IPS DF 4.7 (cell line): ENCODE results near the gene ZBTB43.
"Not testable (repeated sequence)": the region's sequence is repeated elsewhere in the genome, so short reads cannot be mapped to it uniquely, and the experiment has no call there.

Source experiments
- DNase-seq: peaks from one replicate; pipeline ENCODE4 v3.0.0-alpha.2; 2013; ENCODE audit warnings: low spot score; ENCODE audit errors: extremely low read depth

The ZBTB43 gene

GRCh38 chr9:126804696-126805553 is at the start of gene ZBTB43:
Gene ZBTB43 (plus strand): TSS chr9:126805040. CDS start chr9:126832510, 27,470 bp downstream.
- DNase-seq, result peak; percentile 64

DNA sequence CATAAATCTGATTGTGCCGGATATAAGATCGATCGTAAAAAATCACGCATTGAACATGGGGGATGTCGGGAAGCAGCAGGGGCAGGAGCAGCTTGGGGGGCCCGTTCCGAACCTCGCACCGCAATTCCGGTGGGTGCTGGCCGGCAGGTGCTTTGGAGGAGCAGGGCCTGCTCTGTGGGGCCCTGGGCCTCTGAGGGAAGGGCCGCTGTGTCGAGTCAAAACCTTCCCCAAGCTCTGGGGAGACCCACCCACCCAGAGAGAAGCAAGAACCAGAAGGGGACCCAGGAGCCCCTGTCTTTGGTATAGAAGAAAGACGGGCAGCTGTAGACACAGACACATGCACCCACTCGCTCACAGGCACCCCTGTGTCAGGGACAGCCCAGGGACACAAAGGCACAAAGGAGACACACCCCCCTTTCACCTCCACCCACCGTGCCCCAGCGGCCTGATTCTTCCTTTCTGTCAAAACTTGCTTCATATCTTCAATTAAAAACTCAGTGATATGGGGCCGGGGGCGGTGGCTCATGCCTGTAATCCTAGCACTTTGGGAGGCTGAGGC is 49.4 kb upstream of the ZBTB43 start:
- no peak for DNase-seq

DNA sequence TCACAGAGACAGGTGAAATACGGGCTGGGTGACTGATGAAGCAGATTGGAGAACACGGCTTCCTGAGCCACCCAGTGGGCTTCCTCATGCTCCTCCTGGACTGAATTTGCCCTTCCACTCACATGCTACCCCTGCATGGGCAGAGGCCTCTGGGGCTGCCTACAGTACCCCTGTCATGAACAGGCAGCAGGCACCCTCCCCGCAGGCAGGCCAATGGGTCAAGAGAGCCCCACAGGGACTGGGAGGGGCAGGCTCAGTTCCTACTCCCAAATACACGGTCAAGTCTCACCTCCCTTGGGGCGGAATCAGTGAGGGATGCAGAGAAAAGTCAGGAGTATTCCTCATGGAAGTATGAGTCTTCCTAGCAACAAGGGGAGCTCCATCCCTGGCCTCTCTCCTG is 48.6 kb upstream of the ZBTB43 start:
- DNase-seq, result no peak

DNA sequence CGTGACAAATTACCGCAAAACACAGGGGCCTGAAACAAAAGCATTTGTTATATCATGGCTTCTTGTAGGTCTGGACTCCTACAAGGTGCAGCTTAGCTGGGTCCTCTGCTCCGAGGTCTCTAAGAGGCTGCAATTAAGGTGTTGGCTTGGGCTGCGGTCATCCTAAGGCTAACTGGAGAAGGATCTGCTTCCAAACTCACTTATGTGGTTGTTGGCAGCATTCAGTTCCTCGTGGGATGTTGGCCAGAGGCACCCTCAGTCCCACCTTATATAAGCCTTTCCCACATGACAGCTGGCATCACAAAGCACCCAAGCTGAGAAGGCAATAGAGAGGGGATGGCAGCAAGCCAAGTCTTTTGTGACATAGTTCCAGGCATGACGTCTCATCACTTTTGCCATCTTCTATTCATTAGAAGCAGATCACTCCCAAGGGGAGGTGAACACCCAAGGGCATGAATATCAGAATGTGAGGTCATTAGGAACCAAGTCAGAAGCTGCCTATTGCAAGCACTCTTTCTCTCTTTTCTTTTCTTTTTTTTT is 47.9 kb upstream of the ZBTB43 start:
- no peak for DNase-seq

DNA sequence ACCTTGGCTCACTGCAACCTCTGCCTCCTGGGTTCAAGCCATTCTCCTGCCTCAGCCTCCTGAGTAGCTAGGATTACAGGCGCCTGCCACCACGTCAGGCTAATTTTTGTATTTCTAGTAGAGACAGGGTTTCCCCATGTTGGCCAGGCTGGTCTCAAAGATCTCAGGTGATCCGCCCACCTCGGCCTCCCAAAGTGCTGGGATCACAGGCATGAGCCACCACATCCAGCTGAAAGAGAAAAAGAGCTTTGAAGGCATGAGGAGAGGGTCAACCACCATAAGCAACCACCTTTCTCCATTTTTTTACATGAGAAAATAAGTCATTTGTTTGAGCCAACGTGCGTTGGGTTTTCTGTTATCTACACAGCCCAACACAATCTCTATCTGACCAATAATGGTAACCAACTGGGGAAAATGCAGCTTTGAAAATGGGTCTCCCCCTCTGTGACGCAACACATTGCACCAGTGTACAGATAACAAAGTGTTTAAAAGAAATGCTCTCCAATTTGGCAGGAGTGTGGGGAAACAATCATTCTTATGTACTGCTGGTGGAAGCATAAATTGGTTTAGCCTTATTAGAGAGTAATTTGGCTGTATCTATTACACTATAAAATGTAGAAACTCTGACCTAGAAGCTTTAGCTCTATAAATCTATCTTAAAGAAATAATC is 45.8 kb upstream of the ZBTB43 start:
- no peak for DNase-seq

GRCh38 chr9:126761274-126761673 is 43.6 kb upstream of the ZBTB43 start:
- no peak for DNase-seq

GRCh38 chr9:126763130-126763764 is 41.6 kb upstream of the ZBTB43 start:
- peak; percentile 36 for DNase-seq

GRCh38 chr9:126773004-126773607 is 31.7 kb upstream of the ZBTB43 start:
- no peak for DNase-seq

DNA sequence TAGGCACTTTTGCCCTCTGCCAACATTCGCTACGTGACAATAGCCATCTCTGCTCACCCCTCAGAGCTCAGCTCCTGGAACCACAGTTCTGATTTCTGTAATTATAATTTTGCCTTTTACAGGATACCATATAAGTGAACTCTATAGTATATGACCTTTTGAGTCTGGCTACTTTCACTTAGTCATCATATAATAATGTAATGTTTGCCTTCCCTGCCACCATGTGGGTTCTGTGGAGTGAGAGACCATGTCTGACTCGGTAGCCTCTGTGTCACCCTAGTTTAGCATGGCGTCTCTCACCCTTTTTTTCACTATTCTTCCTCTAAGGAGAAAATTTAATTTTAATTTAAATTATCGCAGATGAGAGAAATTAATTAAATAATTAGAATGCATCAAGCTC is 28.9 kb upstream of the ZBTB43 start:
- DNase-seq, result no peak

- no peak for DNase-seq
These were observed 27.1 kb upstream of the ZBTB43 start for GRCh38 chr9:126777733-126778132.

- DNase-seq, result no peak
These were observed 26.7 kb upstream of the ZBTB43 start for GRCh38 chr9:126778141-126778540.

DNA sequence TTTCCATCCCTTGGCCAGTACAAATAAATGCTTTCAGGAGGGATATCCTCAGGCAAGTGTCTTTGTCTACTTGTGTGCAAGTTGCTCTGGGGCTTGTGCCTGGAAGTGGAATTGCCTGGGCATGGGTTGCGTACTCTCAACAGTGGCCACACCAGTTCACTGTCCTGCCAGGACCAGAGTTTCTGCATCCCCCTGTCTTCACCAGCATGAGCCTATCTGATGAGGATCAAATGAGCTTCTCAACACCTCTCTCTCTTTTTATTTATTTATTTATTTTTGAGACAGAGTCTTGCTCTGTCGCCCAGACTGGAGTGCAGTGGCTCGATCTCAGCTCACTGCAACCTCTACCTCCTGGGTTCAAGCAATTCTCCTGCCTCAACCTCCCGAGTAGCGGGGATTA is 26.1 kb upstream of the ZBTB43 start:
- DNase-seq, result not testable (repeated sequence)

- DNase-seq, result no peak
These were observed 23.4 kb upstream of the ZBTB43 start for GRCh38 chr9:126781186-126782052.

GRCh38 chr9:126782053-126782388 is 22.8 kb upstream of the ZBTB43 start:
- no peak for DNase-seq

GRCh38 chr9:126783949-126784348 is 20.9 kb upstream of the ZBTB43 start:
- no peak for DNase-seq

DNA sequence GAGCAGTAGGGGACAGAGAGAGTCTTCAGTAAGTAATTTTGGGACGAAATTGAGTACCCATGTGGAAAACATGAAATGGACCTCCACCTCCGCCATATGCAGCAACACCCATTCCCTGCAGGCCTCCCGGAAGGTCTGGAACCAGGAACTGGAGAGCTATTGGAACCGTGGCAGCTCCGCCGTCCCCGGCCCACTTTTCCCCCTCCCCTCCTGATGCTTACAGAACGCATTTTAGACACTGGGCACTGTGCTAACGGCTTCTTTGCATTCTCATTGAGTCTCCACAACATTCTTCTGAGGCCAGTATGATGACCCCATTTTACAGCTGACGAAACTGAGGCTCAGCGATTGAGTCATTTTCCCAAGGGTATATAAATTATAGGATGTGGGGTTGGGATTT is 20.4 kb upstream of the ZBTB43 start:
- no peak for DNase-seq

GRCh38 chr9:126784841-126785240 is 20.0 kb upstream of the ZBTB43 start:
- not testable (repeated sequence) for DNase-seq

DNA sequence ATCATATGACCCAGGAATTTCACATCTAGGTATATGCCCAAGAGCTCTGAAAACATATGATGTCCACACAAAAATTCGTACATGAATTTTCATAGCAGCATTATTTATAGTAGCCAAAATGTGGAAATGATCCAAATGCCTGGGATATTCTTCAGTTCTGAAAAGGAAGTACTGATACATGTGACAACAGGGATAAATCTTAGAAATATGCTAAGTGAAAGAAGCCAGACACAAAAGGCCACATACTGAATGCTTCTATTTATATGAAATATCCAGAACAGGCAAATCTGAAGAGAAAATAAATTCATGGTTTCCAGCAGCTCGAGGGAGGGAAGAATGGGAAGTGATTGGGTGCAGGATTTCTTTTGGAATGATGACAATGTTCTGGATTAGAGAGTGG is 16.8 kb upstream of the ZBTB43 start:
- DNase-seq, result no peak

GRCh38 chr9:126788634-126789349 is 16.0 kb upstream of the ZBTB43 start:
- DNase-seq, result no peak

GRCh38 chr9:126790561-126790960 is 14.3 kb upstream of the ZBTB43 start:
- no peak for DNase-seq
